ENCODE data around the gene LRRC37A3.
"Not testable (repeated sequence)": the region's sequence is repeated elsewhere in the genome, so short reads cannot be mapped to it uniquely, and the experiment has no call there.

The LRRC37A3 gene

GRCh38 chr17:64920026-64920418, 744 bp upstream of the LRRC37A3 start:
- Histone ChIP-seq H2AFZ (ENCODE audit: low read length) (no peak overlapping the region), H4K20me1 (ENCODE audit: insufficient read depth, low read length) (no peaks in the 10 kb centered on the region), H3K79me2 (ENCODE audit: insufficient read depth, low read length) (no peaks in the 10 kb centered on the region), H3F3A (ENCODE audit: insufficient read depth, low read length) (no peaks in the 10 kb centered on the region), H3K9me2 (ENCODE audit: low read depth, low read length) (no peaks in the 10 kb centered on the region), H3K4me1 (ENCODE audit: insufficient read depth, low read length, severe bottlenecking) (peaks cover 19% of the 10 kb centered on the region), H3K36me3 (ENCODE audit: insufficient read depth, low read length) (no peaks in the 10 kb centered on the region), H3K9me3 (ENCODE audit: low read length) (no peaks in the 10 kb centered on the region), H3K27me3 (ENCODE audit: insufficient read depth, low read length) (no peaks in the 10 kb centered on the region), H3K4me2 (ENCODE audit: low read length) (peak overlapping the region; percentile 64), H3K9ac (ENCODE audit: low read length) (peak overlapping the region; percentile 59), H3K4me3 (ENCODE audit: low read depth, low read length, poor library complexity, severe bottlenecking) (peak overlapping the region; percentile 62), H3K27ac (ENCODE audit: low read depth, low read length, poor library complexity, severe bottlenecking) (peak overlapping the region; percentile 67)
- TF ChIP-seq EZH2 (IDR thresholded peaks at IDR 0.05; ENCODE audit: borderline replicate concordance, low read length) (no peak), CTCF (IDR thresholded peaks at IDR 0.05; ENCODE audit: low read length) (no peak)

- H3K27me3 ChIP-seq (ENCODE audit: insufficient read depth, low read length), result not testable (repeated sequence)
Observed at GRCh38 chr17:64918842-64919288, 413 bp downstream of the LRRC37A3 start.

GRCh38 chr17:64917540-64917939, 1.7 kb downstream of the LRRC37A3 start:
- H3K36me3 ChIP-seq (ENCODE audit: insufficient read depth, low read length); H3K9ac ChIP-seq (ENCODE audit: low read length); H2AFZ ChIP-seq (ENCODE audit: low read length); H3F3A ChIP-seq (ENCODE audit: insufficient read depth, low read length); H3K4me1 ChIP-seq (ENCODE audit: insufficient read depth, low read length, severe bottlenecking); H3K9me2 ChIP-seq (ENCODE audit: low read depth, low read length); H3K4me3 ChIP-seq (ENCODE audit: low read depth, low read length, poor library complexity, severe bottlenecking); H3K27me3 ChIP-seq (ENCODE audit: insufficient read depth, low read length); H3K27ac ChIP-seq (ENCODE audit: low read depth, low read length, poor library complexity, severe bottlenecking); H3K9me3 ChIP-seq (ENCODE audit: low read length); H4K20me1 ChIP-seq (ENCODE audit: insufficient read depth, low read length); H3K4me2 ChIP-seq (ENCODE audit: low read length); H3K79me2 ChIP-seq (ENCODE audit: insufficient read depth, low read length): not testable (repeated sequence)

More at GRCh38 chr17:64918842-64919288, 413 bp downstream of the LRRC37A3 start:
- H3K9me2 ChIP-seq (ENCODE audit: low read depth, low read length); H3F3A ChIP-seq (ENCODE audit: insufficient read depth, low read length); H2AFZ ChIP-seq (ENCODE audit: low read length); H3K79me2 ChIP-seq (ENCODE audit: insufficient read depth, low read length); H3K36me3 ChIP-seq (ENCODE audit: insufficient read depth, low read length); H4K20me1 ChIP-seq (ENCODE audit: insufficient read depth, low read length); H3K9me3 ChIP-seq (ENCODE audit: low read length): not testable (repeated sequence)
- Histone ChIP-seq H3K9ac (ENCODE audit: low read length) (peak overlapping the region; percentile 59), H3K4me1 (ENCODE audit: insufficient read depth, low read length, severe bottlenecking) (peaks cover 19% of the 10 kb centered on the region), H3K4me3 (ENCODE audit: low read depth, low read length, poor library complexity, severe bottlenecking) (peak overlapping the region; percentile 62), H3K4me2 (ENCODE audit: low read length) (peak overlapping the region; percentile 50; the same call in 1 of the 2 replicates), H3K27ac (ENCODE audit: low read depth, low read length, poor library complexity, severe bottlenecking) (peak overlapping the region; percentile 71)

GRCh38 chr17:64915244-64915643, 4.0 kb downstream of the LRRC37A3 start:
- not testable (repeated sequence) for H2AFZ ChIP-seq (ENCODE audit: low read length); H3K4me1 ChIP-seq (ENCODE audit: insufficient read depth, low read length, severe bottlenecking); H3K4me2 ChIP-seq (ENCODE audit: low read length); H3F3A ChIP-seq (ENCODE audit: insufficient read depth, low read length); H3K36me3 ChIP-seq (ENCODE audit: insufficient read depth, low read length); H4K20me1 ChIP-seq (ENCODE audit: insufficient read depth, low read length); H3K9me3 ChIP-seq (ENCODE audit: low read length); H3K9me2 ChIP-seq (ENCODE audit: low read depth, low read length); H3K27me3 ChIP-seq (ENCODE audit: insufficient read depth, low read length); H3K27ac ChIP-seq (ENCODE audit: low read depth, low read length, poor library complexity, severe bottlenecking); H3K79me2 ChIP-seq (ENCODE audit: insufficient read depth, low read length); H3K9ac ChIP-seq (ENCODE audit: low read length); H3K4me3 ChIP-seq (ENCODE audit: low read depth, low read length, poor library complexity, severe bottlenecking)

GRCh38 chr17:64910191-64910514, 9.1 kb downstream of the LRRC37A3 start:
- not testable (repeated sequence) for H3K27me3 ChIP-seq (ENCODE audit: insufficient read depth, low read length); H3K36me3 ChIP-seq (ENCODE audit: insufficient read depth, low read length); H3K9me3 ChIP-seq (ENCODE audit: low read length); H3K27ac ChIP-seq (ENCODE audit: low read depth, low read length, poor library complexity, severe bottlenecking); H3K4me2 ChIP-seq (ENCODE audit: low read length); H3K4me3 ChIP-seq (ENCODE audit: low read depth, low read length, poor library complexity, severe bottlenecking); H3F3A ChIP-seq (ENCODE audit: insufficient read depth, low read length); H3K9me2 ChIP-seq (ENCODE audit: low read depth, low read length); H3K9ac ChIP-seq (ENCODE audit: low read length); H2AFZ ChIP-seq (ENCODE audit: low read length); H4K20me1 ChIP-seq (ENCODE audit: insufficient read depth, low read length); H3K79me2 ChIP-seq (ENCODE audit: insufficient read depth, low read length); H3K4me1 ChIP-seq (ENCODE audit: insufficient read depth, low read length, severe bottlenecking)

GRCh38 chr17:64909511-64910190, 9.6 kb downstream of the LRRC37A3 start:
- H3K4me3 ChIP-seq (ENCODE audit: low read depth, low read length, poor library complexity, severe bottlenecking); H3K9me3 ChIP-seq (ENCODE audit: low read length); H3F3A ChIP-seq (ENCODE audit: insufficient read depth, low read length); H3K4me1 ChIP-seq (ENCODE audit: insufficient read depth, low read length, severe bottlenecking); H3K36me3 ChIP-seq (ENCODE audit: insufficient read depth, low read length); H3K4me2 ChIP-seq (ENCODE audit: low read length); H3K79me2 ChIP-seq (ENCODE audit: insufficient read depth, low read length); H3K9ac ChIP-seq (ENCODE audit: low read length); H3K27ac ChIP-seq (ENCODE audit: low read depth, low read length, poor library complexity, severe bottlenecking); H3K9me2 ChIP-seq (ENCODE audit: low read depth, low read length); H3K27me3 ChIP-seq (ENCODE audit: insufficient read depth, low read length); H4K20me1 ChIP-seq (ENCODE audit: insufficient read depth, low read length); H2AFZ ChIP-seq (ENCODE audit: low read length): not testable (repeated sequence)

GRCh38 chr17:64904069-64904468, 15.2 kb downstream of the LRRC37A3 start:
- H3K9ac ChIP-seq (ENCODE audit: low read length); H3K4me1 ChIP-seq (ENCODE audit: insufficient read depth, low read length, severe bottlenecking); H3K79me2 ChIP-seq (ENCODE audit: insufficient read depth, low read length); H3K36me3 ChIP-seq (ENCODE audit: insufficient read depth, low read length); H3K4me3 ChIP-seq (ENCODE audit: low read depth, low read length, poor library complexity, severe bottlenecking); H3K9me3 ChIP-seq (ENCODE audit: low read length); H3F3A ChIP-seq (ENCODE audit: insufficient read depth, low read length); H3K27ac ChIP-seq (ENCODE audit: low read depth, low read length, poor library complexity, severe bottlenecking); H3K4me2 ChIP-seq (ENCODE audit: low read length); H2AFZ ChIP-seq (ENCODE audit: low read length); H4K20me1 ChIP-seq (ENCODE audit: insufficient read depth, low read length); H3K9me2 ChIP-seq (ENCODE audit: low read depth, low read length); H3K27me3 ChIP-seq (ENCODE audit: insufficient read depth, low read length): not testable (repeated sequence)

Data from OCI-LY1 (cell line).